KOPT-K1 (cell line): ENCODE data around the gene KLK14.

Source experiments
- H3K27ac ChIP-seq: fragments of 200-600 bp; sonication (generic); 2 replicates; pipeline ENCODE4 v1.5.1; 2016; ENCODE audit warnings: antibody characterized with exemption, mild to moderate bottlenecking, low read depth, low read length; ENCODE audit not compliant: poor library complexity, severe bottlenecking
- H3K36me3 ChIP-seq: fragments of 200-600 bp; sonication (generic); 2 replicates; pipeline ENCODE4 v1.5.1; 2017; ENCODE audit warnings: antibody characterized with exemption, mild to moderate bottlenecking, low read length, moderate library complexity; ENCODE audit not compliant: insufficient read depth
- H3K9me3 ChIP-seq: fragments of 200-600 bp; sonication (generic); 2 replicates; pipeline ENCODE4 v1.5.1; 2017; ENCODE audit warnings: antibody characterized with exemption, low read length, mild to moderate bottlenecking; ENCODE audit not compliant: insufficient read depth, poor library complexity, severe bottlenecking

KLK14 gene

DNA sequence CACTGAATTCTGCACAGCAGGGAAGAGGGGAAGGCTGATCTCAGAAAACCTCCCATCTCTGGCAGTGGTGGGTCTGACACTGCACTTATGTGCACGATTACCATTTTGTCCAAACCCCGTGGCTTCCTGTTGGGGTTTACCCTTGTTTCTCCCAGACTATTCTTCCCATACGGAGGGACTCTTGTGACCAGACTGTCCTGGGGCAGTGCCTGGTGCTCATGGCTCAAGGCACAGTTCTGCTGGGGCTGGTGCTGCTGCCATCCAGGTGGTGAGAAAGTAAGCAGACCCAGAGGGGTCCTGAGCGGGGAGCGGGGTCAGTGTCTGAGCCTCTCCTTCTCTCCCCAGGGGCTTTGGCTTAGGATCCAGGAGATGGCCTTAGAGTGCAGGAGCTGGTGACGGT is 36.9 kb upstream of the KLK14 start:
- H3K27ac ChIP-seq, result no peak overlapping the region

DNA sequence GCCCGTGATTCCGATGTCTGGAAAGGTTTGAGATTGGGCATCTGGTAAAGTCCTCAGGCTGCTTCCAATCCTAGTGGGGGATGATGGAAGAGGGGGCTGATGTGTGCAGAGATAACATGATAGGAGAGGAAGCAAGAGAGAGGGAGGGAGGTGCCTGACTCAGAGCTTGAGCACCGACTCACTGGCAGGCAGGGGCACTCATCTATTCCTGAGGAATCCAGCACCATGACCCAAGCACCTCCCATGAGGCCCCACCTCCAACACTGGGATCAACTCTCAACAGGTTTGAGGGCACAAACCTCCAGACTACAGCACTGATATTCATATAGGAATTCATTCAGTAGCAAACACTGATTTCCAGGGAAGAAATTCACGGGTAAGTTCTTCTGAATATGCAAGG is 36.4 kb upstream of the KLK14 start:
- Histone ChIP-seq H3K9me3 (no peaks in the 10 kb centered on the region), H3K27ac (no peak overlapping the region), H3K36me3 (no peaks in the 10 kb centered on the region)

More for the DNA sequence above, 36.9 kb upstream of the KLK14 start:
- H3K9me3 ChIP-seq, result no peaks in the 10 kb centered on the region
- no peaks in the 10 kb centered on the region for H3K36me3 ChIP-seq

DNA sequence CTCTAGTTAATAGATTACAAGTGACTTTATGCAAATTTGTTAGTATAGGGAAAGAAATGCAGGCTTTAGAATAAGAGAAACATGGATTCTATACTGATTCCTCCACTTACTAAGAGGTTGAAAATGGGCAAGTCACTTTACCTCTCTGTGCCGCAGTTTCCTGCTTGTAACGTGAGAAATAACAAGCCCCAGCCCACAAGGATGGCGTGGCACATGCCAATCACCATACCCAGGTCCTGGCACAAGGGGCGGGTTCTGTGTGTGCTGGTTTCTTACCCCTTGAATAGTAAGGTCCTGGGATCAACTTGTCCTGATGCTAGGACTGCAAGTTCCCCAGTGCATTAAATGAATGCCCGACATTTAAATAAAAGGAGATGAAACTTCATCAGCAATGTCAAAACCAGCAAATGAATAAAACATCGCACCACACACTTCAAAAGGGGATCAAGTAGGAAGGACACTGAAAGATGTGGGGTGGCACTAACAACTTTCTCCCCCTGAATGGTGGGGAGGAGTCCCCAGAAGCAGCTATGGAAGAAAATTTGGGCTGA is 34.1 kb upstream of the KLK14 start:
- no peak overlapping the region for H3K27ac ChIP-seq
- H3K36me3 ChIP-seq, result no peaks in the 10 kb centered on the region
- H3K9me3 ChIP-seq, result no peaks in the 10 kb centered on the region

DNA sequence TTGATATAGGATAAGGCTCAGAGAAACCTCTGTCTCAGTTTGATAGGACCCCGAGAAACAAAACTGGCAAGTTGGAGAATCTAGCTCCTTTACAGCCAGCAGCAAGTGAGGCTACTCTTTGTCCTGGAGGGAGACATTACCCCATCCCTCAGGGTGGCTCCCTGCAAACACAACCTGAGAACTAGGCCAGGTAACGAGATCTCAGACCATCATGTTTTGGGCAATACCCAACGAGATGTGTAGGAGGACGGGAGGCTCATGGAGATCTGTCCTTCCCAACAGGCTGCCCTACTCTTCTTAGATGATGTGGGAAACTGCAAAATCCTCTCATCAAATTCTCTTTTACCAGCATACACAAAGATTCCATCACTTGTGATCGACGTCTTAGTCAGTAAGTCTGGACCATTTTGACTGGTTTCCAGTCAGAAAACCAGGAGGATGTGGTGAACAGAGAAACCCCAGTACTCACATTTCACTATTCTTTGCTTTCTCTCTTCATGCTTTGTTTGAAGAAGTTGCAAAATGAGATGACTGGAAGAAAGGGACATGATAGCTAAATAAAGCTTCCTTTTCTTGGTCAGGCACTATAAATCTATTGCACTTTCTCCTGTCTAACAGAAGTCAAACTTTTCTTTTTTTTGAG is 31.5 kb upstream of the KLK14 start:
- Histone ChIP-seq H3K9me3 (no peaks in the 10 kb centered on the region), H3K27ac (no peak overlapping the region), H3K36me3 (no peaks in the 10 kb centered on the region)

DNA sequence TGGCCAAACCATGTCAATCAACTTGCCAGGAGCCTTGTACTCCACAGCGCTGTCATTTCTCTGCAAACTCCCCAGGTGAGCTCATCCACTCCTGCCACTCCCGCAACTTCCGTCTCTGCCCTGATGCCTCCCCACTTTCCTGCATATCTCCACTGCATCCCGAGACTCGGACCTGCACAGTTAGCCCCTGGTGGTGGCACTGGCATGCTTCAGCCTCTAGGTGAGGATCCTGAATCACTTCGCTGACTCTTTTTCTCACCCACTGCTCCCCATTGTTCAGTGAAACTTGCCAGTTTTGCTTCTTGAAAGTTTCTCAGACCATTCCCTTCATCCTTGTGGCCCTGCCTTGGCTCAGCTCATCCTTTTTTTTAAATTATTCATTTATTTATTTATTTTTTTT is 28.9 kb upstream of the KLK14 start:
- Histone ChIP-seq H3K36me3 (no peaks in the 10 kb centered on the region), H3K9me3 (no peaks in the 10 kb centered on the region), H3K27ac (no peak overlapping the region)

DNA sequence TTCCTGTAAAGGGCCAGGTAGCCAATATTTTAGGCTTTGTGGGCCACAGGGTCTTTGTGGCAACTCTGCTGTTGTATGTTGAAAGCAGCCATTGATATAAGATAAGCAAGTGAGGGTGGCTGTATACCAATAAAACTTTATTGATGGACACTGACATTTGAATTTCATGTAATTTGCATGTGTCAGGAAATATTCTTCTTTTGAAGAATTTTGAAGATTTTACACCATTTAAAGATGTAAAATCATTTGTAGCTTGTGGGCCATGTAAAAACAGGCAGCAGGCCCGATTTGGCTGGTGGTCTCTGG is 27.9 kb upstream of the KLK14 start:
- Histone ChIP-seq H3K36me3 (no peaks in the 10 kb centered on the region; the same call in 1 of the 2 replicates), H3K9me3 (no peaks in the 10 kb centered on the region), H3K27ac (no peak overlapping the region)

DNA sequence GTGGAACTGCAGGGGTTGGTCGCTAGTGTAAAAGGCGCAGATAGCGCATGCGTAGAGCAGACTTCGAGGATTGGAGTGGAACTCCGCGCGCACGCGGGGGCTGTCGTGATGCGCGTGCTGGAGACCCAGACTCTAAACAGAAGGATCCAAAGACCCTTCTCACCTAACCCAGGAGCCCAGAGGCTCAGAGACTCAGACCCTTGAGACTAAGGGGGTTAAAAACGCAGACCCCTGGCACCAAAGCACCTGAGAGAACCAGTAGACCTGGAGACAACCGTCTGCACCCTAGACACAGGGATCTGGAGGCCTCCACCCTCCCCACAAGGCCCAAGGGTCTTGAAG is 26.1 kb upstream of the KLK14 start:
- Histone ChIP-seq H3K9me3 (no peaks in the 10 kb centered on the region), H3K36me3 (peaks cover 13% of the 10 kb centered on the region; the same call in 1 of the 2 replicates), H3K27ac (no peak overlapping the region)

DNA sequence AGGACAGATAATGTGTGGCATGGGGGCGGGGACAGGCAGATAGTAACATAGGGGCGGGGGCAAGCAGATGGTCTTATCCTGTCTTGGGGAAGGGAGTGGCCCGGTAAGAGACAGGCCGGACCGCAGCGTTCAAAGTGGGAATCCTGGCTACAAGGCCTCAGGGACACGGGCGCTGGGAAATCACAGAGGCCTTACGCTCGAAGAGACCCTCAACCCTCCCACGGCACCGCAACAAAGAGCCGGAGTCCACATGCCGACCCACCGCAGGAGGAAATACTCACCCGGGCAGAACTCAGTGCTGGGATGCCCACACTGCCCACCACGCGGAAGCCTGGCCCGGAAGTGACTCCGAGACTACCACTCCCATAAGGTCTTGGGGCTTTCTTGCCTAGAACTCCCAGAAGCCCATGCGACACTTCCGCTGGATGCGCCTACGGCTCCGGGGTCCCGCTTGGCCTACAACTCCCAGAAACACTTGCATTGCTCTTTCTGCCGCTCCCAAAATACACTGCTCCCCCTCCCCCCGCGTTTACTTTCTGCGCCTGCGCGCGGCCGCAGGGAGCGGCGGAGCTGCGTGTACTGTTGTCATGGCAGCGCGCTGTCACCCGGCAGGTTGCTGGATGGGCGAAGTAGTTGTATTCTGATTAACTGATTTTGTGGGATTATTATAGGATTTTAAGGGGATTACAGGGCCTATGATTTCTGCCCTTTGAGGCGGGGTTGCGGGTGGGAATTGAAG is 25.5 kb upstream of the KLK14 start, which contains the start of gene CTU1:
CTU1 (minus strand) TSS at position 344 of the 739 bp plus-strand sequence. CDS start 3,840 bp downstream, outside the sequence.
- Histone ChIP-seq H3K36me3 (peaks cover 19% of the 10 kb centered on the region), H3K9me3 (no peaks in the 10 kb centered on the region), H3K27ac (peak within 1 kb of the TSS; percentile 67)

DNA sequence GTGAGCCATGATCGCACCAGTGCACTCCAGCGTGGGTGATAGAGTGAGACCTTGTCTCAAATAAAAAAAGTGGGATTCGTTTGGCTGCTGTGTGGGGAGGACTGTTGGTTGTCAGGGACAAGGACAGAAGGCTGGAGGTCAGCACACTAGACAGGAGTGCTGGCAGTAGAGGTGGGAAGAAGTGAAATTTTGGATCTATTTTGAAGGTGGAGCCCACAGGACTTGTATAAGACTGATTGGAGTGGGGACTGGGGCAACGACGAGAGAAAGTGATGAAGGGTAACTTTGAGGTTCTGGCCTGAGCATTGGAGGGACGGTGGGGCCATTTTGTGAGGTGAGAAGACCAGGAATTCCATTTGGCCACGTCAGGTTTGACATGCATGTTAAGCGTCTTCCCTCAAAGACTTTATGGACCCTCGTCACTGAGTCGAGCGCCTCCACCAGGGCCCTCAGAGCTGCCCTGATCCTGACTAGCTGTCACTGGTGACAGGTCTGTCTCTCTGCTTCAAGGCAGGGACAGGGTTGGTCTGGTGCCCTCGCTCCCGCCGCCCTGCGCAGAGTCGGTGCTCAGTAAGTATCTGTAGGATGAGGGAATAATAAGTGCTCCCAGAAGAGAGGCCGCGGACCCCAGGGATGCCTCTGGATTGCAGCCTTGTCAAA is 24.8 kb upstream of the KLK14 start:
- Histone ChIP-seq H3K36me3 (peaks cover 26% of the 10 kb centered on the region), H3K9me3 (no peaks in the 10 kb centered on the region), H3K27ac (peak overlapping the region; percentile 67)

DNA sequence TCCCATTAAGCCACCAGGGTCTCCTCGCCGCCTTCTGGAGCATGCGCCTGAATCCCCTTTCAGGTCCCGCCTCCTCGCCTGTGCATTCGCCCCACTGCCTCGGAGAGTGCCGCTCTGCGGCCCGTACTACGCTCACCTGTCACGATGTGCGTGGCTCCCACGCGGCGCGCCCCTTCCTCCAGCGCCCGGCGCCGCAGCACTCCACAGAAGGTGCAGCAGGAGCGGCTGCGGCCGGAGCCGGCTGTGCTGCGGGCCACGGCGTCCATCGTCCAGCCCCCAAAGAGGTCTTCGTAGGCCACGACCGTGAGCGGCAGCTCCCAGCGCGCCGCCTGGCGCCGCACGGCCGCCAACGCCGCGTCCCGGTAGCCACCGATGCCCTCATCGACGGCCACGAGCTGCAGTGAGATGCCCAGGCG is 21.2 kb upstream of the KLK14 start:
- peaks cover 60% of the 10 kb centered on the region for H3K36me3 ChIP-seq
- H3K9me3 ChIP-seq, result no peaks in the 10 kb centered on the region
- H3K27ac ChIP-seq, result no peak overlapping the region

DNA sequence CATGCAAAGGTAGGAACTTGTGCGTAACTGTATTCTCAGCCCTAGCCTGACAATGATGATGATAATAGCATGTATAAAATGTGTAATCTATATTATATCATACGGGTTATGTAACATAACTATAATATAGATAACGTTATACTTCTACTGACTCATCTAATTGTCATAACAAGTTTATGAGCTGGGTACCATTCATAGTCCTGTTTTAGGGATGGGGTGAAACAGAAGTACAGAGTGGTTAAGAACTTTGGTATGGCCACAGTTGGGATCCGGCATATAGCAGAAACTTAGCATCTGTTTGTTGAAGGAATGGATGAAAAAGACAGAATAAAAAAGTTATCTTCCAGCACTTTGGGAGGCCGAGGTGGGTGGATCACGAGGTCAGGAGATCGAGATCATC is 20.3 kb upstream of the KLK14 start:
- no peak overlapping the region for H3K27ac ChIP-seq
- peaks cover 64% of the 10 kb centered on the region for H3K36me3 ChIP-seq
- no peaks in the 10 kb centered on the region for H3K9me3 ChIP-seq

DNA sequence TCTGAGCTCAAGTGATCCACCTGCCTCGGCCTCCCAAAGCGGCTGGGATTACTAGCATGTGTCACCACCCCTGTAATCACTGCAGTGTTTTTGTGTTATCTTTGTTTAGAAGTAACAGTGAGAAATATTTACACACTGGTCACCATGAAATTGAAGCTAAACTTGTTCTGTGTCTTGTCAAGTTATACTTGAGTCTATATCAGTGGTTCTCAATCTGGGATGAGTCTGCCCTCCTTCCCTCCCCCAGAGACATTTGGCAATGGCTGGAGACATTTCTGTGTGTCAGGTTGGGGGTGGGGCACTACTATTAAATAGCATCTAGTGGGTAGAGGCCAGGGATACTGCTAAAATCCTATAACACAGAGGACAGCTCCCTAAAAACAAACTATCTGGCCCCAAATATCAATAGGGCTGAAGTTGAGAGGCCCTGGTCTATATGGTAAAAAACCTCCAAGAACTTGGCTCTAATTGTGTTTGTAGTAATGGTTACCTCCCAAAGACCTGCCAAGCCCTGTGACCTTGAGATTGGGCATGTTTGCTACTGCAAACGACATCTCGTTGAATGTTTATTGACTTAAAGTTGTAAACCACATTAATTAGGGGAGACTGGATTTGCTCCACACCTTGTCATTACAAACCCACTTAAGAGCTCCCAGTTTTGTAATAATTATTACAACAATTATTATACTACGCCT is 18.6 kb upstream of the KLK14 start:
- Histone ChIP-seq H3K36me3 (peaks cover 78% of the 10 kb centered on the region), H3K9me3 (no peaks in the 10 kb centered on the region), H3K27ac (no peak overlapping the region)

DNA sequence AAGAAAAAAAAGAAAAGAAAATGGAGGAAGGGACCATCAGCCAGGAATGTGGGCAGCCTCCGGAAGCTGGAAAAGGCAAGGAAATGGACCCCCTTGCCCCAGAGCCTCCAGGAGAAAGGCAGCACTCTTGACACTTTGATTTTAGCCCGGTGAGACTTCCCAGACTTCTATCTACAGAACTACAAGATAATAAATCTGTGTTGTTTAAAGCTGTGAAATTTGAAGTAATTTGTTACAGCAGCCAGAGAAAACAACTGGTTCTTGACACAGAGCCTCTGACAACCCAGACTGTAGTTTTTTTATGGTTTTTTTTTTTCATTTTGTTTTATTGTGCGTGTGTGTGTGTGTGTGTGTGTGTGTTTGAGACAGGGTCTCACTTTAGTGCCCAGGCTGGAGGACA is 17.9 kb upstream of the KLK14 start:
- Histone ChIP-seq H3K9me3 (no peaks in the 10 kb centered on the region), H3K27ac (no peak overlapping the region), H3K36me3 (peaks cover 78% of the 10 kb centered on the region)

DNA sequence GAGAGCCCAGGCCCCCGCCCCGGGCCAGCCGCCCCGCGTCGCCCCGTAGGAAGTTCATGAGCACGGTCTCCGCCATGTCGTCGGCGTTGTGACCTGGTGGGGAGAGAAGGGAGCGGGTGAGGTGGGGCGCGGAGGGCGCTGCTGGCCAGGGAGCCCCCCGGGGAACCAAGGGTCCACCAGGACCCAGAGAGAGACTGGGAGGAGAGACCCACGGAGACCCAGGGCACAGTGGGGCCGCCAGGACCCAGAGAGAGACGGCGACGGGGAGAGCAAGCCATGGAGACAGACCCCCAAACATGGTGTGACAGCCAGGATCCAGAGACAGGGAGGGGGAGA is 16.3 kb upstream of the KLK14 start:
- H3K36me3 ChIP-seq, result peaks cover 66% of the 10 kb centered on the region
- no peaks in the 10 kb centered on the region for H3K9me3 ChIP-seq
- no peak overlapping the region for H3K27ac ChIP-seq

DNA sequence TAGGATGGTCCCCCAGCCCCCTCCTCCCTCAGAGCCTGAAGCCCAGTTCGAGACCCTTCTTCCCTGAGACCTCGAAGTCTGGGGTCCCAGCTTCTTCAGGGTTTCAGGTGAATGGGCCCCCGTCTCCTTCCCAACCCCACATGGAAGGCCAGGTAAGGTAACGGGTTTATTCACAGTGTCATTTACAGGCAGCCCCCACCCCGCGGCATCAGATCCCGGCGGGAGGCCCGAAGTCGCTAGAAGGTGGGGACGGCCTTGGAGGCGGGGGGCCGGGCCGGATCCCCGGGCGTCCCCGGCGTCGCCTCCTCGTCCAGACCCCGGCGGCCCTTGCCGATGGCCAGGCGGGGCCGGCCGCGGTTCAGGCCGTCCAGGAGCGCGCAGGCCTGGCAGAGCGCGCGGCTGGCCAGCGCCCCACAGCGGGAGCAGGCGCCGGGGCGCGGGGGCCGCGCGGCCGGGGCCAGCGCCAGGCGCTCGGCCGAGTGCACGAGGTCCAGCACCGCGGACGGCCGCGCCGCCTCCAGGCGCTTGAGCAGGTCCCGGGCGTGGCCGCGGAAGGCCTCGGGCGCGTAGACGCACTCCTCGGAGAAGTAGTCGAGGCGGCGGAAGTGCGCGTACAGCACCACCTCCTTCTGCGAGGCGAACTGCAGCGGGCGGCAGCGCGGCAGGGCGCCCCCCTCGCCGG is 15.8 kb upstream of the KLK14 start:
- no peak overlapping the region for H3K27ac ChIP-seq
- no peaks in the 10 kb centered on the region for H3K9me3 ChIP-seq
- peaks cover 62% of the 10 kb centered on the region for H3K36me3 ChIP-seq
